Kidney capillary endothelial cell (primary cell): ENCODE data around the gene DEPDC1B.
A peak's percentile ranks its signal among the peaks of the same experiment; 100 is the strongest.
"Not testable (repeated sequence)": the region's sequence is repeated elsewhere in the genome, so short reads cannot be mapped to it uniquely, and the experiment has no call there.

Experiments
- DNase-seq: peaks from one replicate; pipeline ENCODE4 v3.0.0-alpha.2; 2018; ENCODE audit warnings: low spot score

DEPDC1B gene

GRCh38 chr5:60699288-60699608 is 718 bp downstream of the DEPDC1B start:
- no peak for DNase-seq

- no peak for DNase-seq
Measured at GRCh38 chr5:60698336-60698735, 1.6 kb downstream of the DEPDC1B start.

GRCh38 chr5:60690326-60690725 is 9.6 kb downstream of the DEPDC1B start:
- DNase-seq, result no peak

GRCh38 chr5:60688980-60689379 is 11.0 kb downstream of the DEPDC1B start:
- no peak for DNase-seq

GRCh38 chr5:60687927-60688720 is 11.8 kb downstream of the DEPDC1B start:
- no peak for DNase-seq

GRCh38 chr5:60686157-60686556 is 13.8 kb downstream of the DEPDC1B start:
- DNase-seq, result no peak

- no peak for DNase-seq
Measured at GRCh38 chr5:60685700-60686099, 14.3 kb downstream of the DEPDC1B start.

GRCh38 chr5:60685028-60685427 is 14.9 kb downstream of the DEPDC1B start:
- no peak for DNase-seq

GRCh38 chr5:60682007-60682406 is 18.0 kb downstream of the DEPDC1B start:
- DNase-seq, result not testable (repeated sequence)

- DNase-seq, result no peak
Measured at GRCh38 chr5:60679816-60680215, 20.1 kb downstream of the DEPDC1B start.

GRCh38 chr5:60677850-60678664 is 21.9 kb downstream of the DEPDC1B start:
- peak; percentile 42 for DNase-seq

GRCh38 chr5:60675286-60675685 is 24.7 kb downstream of the DEPDC1B start:
- DNase-seq, result no peak

- DNase-seq, result no peak
Measured at GRCh38 chr5:60674251-60675069, 25.5 kb downstream of the DEPDC1B start.

GRCh38 chr5:60673334-60673733 is 26.6 kb downstream of the DEPDC1B start:
- DNase-seq, result no peak

- DNase-seq, result no peak
Measured at GRCh38 chr5:60672693-60673264, 27.2 kb downstream of the DEPDC1B start.

- no peak for DNase-seq
Measured at GRCh38 chr5:60671899-60672692, 27.9 kb downstream of the DEPDC1B start.

- DNase-seq, result no peak
Measured at GRCh38 chr5:60670749-60671148, 29.2 kb downstream of the DEPDC1B start.

- DNase-seq, result peak; percentile 48
Measured at GRCh38 chr5:60668686-60669304, 31.2 kb downstream of the DEPDC1B start.

- DNase-seq, result peak; percentile 15
Measured at GRCh38 chr5:60651872-60652620, 47.9 kb downstream of the DEPDC1B start.

- peak; percentile 31 for DNase-seq
Measured at GRCh38 chr5:60649288-60649917, 50.6 kb downstream of the DEPDC1B start.
